NCI-H345 treated with DMSO at 0.1 percent for 48 hours (cell line): Measurements from ENCODE around the gene RAB3GAP1.

ENCODE experiments used
- DNase-seq: peaks from one replicate; lab custom pipeline; 2025; ENCODE audit not compliant: unreplicated experiment; lab: John Stamatoyannopoulos, UW

The RAB3GAP1 gene

DNA sequence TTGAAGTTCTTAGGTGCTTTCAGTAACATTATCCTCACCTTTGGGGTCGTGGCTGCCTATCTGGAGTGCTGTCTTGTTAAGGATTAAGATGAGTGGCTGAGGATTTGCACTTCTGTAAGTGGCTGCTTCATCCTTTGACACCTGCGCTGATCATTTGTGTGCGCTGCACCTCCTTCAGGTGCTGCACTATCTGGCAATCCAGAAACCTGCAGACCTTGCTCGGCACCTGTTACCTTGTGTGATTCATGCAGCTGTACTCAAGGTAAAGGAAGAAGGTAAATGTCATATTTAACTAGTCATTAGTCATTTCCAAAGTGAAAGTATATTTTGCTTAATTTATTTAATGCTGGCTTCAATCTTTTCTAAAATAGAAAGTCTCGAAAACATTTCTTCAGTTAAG is 110.3 kb downstream of the RAB3GAP1 start:
- no peak for DNase-seq

DNA sequence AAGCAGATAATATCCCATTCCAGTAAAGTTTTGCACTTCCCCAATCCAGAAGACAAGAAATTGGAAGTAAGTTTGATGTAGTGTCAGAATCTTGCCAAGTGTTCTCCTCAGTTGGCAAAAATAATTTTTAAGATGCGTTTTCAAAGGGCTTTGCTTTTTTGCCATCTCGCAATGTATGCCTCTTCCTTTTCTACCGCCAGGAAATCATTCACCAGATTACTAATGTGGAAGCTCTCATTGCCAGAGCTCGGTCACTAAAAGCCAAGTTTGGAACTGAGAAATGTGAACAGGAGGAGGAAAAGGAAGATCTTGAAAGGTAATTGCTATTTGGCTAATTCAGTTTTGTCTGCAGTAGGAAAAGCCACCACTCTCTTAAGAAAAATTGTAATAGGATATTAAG is 110.7 kb downstream of the RAB3GAP1 start:
- DNase-seq, result no peak

DNA sequence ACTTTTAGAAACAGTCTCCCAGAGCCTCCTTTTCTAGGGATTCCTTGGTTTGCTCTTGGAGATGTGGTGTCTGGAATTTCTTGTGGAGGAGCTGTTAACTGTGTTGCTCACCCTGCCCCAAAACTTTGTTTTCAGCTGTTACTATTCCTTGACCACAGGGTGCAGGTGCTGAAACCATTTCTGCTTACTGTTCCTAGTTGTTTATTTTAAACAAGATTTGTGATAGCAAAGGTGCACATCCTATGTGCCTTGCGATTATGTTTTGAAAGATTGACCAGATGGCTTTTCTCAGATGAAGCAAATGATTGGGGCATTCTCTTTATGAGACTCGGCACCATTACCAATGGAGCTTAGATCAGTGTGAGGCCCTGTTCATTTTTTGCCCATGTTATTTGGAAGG is 111.2 kb downstream of the RAB3GAP1 start:
- no peak for DNase-seq

DNA sequence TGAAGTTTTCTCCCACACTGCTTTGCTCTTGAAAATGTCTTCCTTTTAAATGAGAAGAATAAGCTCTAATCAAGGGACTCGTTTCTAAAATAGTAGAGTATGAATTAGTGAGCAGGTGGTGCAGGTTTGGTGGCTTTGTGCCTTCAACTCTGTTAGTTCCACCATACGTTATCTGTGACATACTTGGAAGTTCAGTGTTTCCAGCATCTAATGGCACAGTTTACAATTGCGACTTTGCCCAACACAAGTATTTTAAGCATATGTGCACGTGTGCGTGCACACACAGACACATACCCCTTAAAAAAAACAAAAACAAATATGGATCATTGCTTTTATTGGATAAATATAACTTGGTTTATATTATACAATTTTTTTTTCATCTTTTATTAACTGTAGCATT is 111.8 kb downstream of the RAB3GAP1 start:
- DNase-seq, result no peak

DNA sequence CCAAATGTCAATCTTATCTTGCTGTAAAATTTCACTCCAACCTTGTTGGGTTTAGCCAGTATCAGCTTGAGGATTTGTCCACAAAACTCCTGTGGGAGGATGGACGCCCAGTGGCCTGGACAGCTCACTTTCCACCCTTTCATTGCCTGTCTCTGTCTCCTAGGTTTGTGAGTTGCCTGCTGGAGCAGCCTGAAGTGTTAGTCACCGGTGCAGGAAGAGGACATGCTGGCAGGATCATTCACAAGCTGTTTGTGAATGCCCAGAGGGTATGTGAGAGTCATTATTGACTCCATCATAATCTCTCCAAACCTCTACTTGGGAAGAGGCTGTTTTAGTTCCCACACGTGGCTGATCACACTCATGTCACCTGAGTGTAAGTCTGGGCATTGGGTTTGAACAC is 112.3 kb downstream of the RAB3GAP1 start:
- DNase-seq, result peak; percentile 7

DNA sequence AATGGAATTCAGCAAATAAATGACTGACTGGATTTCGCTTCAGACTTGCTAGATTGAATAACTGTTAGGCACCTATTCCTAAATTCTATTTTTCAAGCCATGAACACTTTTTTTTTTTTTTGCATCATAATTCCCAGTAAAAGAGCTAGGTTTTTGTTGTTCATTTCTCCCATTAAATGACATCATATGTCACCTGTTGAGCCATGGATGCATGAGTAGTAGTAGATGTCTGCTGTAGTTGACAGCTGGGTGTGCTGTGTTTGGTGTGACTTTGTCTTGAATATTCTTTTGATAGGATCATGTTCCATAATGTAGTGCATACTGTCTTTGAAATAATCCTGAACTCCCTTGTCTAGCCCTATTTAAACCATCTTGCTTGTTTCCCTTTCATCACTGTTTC is 115.2 kb downstream of the RAB3GAP1 start:
- DNase-seq, result no peak

DNA sequence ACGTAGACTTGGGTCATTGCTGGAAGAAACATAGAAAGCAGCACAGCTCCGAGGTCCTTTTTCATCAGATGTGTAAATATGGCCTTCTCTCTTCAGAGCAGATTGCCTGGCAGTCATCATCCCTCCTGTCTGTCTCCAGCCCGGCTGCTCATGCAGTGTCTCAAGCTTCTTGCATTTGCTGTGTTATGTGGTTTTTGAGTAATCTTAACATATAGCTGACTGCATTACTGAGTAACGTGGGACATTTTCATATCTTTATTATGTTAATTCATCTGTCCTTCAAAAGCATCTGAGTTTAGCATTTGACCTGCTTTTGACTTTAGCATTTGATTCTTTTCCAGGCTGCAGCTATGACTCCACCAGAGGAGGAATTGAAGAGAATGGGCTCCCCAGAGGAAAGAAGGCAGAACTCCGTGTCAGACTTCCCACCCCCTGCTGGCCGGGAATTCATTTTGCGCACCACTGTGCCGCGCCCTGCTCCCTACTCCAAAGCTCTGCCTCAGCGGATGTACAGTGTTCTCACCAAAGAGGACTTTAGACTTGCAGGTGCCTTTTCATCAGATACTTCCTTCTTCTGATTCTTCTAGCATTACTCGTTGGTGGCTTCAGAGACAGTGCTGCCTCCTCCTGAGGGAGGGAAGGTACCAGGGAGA is 116.2 kb downstream of the RAB3GAP1 start:
- no peak for DNase-seq

DNA sequence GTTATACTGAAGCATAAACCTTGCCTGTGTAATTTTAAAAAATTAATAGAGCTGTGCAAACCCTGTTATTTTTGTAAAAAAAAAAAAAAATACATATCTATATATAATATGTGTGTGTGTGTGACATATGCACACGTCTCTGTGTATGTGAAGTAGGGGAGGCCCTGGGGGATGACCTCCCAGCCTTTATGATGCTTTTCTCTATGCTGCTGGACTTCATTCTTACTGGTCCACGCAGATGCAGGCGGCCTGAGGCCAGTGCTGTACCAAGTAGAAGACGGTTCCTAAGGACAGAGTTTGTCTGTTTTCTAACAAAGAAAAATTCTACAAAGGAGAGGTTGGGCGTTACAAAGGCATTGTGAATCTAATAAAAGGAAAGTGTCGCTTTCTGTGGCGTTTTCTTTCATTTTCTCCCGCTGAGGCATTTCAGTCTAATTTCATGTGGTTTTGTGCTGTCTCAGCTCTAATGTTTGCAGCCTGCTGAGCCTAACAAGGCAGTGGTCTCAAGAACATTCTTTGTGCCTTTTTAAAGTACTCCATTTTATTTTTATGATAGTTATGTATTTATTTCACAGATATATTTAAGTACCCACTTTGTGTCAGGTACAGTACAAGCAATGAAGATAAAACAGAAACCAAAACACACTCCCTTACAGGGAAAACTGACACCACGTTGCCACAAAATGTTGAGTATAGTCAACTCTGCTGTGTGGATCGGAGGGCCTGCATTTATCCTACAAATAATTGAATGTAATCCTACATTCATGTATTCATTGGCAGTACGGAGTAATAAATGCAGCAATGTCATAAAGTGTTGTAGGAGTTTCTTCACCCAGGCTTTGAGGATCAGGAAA is 118.0 kb downstream of the RAB3GAP1 start:
- no peak for DNase-seq

DNA sequence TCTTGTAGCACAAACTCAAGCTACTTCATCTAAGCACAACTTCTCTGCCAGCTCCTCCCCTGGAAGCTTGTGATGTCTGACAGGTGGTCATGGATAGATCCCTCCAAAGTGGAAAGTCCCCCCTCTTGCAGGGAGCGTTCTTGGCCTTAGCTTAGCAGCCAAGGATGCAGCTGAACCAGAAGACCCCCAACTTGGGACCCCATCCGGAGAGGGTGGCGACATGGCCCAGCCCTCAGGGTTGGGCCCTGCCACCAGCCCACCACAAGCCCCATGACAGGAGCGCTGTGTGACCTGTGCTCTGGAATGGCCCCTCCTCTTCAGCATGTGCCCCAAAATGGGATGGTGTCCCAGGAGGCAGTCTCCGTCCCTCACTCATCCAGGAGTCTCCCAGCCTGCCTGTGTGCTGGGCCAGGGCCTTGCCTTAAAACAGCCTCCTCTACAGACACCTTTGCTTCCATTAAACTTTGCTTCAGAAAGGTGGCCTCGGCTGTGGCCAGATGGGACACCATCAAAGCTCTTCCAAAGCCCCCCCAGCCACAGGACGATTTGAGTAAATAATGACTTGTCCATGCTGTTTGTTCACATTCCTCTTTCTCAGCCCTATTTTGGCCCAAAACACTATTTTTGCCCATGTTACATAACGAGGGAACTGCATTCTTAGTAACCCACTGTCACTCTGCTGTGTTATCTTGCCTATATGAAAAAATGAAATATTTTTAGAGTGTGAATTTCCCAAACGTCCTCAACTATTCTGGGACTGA is 122.1 kb downstream of the RAB3GAP1 start:
- no peak for DNase-seq

DNA sequence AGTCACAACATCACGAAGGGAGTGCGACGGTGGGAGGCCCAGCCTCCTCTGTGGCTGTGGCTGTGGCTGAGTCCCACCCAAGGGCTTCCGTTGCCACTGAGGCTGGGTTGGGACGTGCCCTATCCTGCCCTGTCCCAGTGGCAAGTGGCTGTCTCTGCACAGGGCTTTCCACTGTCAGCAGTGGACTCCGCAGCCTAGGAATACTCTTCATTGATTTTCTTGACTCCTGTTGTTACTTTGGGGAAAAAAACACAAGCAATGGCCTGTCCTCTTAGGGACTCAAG is 122.7 kb downstream of the RAB3GAP1 start:
- no peak for DNase-seq

DNA sequence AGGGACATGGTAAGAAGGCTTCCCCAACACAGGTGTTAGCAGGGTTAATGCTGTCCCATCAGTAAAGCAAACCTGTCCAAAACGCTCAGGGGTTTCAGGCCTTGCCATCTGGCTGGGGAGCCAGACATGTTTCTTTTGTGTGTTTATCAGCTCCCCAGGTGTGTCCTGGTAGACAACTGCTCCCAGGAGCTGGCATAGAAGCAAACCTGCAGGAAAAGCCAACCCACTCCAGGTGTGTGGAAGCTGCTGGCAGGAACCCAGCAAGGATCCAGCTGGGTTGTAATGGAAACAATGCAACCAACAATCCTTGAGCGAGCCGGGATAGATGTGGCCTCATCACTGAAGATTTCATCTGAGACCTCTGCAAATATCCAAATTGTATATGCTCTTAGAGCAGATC is 123.1 kb downstream of the RAB3GAP1 start:
- peak; percentile 91 for DNase-seq

DNA sequence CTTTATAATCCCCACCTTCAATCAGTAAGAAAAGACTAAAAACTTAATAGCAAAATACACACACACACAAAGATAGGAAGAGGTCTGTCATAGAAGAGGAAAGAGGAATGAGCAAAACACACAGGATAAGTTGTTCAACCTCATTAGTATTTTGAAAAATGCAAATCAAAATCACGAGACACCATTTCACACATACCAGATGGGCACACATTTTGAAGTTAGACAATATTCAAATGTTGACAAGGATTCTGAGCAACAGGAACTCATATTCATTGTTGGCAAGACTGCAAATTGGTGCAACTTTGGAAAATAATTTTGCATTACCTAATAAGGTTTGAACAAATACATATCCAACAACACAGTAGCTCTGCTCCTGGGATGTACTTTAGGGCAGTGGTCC is 127.6 kb downstream of the RAB3GAP1 start:
- DNase-seq, result no peak

DNA sequence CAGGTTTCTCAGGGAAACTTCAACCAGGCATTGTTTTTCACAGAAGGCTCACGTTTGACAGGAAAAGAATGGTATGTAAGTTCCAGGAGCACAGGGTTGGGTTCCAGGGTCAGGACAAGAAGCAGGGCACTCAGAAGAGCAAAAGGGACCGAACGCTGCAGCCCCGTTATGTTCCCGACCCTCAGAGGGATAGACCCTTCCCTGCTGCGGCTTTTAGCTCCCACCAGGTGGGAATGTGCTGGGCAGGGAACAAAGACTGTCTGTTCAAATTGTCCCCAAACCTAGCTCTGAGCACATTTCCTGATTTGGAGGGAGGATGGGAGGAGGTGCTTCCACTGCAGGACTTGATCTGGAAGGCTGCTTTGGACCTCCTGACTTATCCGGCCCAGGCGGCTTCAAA is 130.1 kb downstream of the RAB3GAP1 start:
- no peak for DNase-seq

DNA sequence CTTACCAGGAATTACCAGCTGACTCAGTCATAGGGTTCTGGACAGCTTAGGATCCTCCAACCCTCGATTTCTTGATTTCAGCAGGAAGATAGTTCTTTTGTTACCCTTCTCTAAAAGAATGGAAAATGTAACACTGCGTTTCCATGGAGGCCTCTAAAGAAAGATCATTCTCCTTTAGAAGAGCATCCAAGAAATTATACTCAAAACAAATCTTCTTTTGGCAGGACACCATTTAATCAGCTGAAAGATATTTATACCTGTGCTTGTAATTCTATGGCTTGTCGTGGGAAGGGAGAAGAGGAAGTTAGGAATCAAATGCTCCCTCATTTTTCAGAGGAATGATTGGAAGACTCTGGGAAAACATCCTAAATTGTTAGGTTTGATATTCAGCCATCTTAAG is 130.5 kb downstream of the RAB3GAP1 start:
- DNase-seq, result no peak

DNA sequence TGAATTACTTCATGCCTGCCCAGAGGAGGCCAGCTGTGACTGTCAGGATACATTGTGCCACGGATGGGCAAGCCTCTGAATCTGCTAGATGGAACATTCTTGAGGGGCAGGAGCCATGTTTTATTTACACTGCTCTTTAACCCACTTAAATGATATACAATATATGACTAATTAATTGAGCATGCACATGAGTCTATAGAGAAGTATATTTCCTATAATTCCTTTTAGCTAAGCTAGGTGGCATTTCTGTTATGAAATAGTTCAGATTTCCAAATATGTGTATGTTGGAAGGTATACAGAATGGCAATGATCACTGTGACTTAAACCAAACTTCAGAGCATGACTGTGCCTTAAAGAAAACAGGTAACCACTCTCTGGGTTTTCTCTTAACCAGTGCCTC is 131.7 kb downstream of the RAB3GAP1 start:
- DNase-seq, result no peak

DNA sequence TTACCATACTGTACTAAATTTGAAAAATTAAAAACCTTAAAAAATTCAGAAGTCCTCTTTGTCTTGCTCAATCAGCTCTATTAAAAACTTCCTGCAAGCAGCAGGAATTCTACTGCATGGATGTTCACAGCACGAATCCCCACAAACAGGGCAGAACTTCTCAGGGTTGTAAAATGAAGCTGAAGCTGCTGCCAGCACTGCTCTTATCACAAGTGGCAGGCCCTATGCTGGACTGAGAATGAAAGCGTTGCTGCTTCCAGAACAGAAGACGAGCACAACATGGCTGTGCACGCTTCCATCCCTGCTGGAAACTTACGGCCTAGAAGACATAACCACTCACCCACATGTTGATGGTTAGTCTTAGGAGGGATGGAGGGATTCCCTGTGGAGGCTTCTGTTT is 134.0 kb downstream of the RAB3GAP1 start:
- no peak for DNase-seq

DNA sequence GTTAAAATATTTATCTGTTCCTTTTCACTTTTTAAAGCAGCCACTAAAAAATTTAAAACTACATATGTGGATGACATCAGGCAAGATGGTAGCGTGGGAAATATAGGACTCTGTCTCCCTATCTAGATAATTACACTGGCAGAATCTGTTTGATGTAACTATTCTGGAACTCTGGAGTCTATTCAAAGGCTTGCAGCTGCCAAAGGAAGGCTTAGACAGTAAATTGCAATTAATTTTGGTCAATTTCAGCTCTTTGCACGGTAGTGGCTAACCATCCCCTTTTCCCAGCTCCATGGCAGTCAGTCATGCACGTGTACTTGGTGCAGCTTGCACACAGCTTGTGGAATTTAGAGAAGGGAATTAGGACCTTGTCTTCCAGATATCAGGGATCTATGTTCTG is 135.2 kb downstream of the RAB3GAP1 start:
- no peak for DNase-seq

DNA sequence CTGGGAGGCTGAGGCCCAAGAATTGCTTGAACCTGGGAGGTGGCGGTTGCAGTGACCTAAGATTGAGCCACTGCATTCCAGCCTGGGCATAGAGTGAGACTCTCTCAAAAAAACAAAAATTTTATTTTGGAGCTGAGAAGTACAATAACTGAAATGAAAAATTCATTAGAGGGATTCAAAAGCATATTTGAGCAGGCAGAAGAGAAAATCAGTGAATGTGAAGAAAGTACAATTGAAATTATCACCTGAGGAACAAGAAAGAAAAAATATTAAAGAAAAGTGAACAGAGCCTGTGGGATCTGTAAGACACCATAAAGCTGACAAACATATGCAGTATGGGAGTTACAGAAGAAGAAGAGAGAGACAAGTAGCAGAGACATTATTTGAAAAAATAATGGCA is 137.1 kb downstream of the RAB3GAP1 start:
- no peak for DNase-seq

DNA sequence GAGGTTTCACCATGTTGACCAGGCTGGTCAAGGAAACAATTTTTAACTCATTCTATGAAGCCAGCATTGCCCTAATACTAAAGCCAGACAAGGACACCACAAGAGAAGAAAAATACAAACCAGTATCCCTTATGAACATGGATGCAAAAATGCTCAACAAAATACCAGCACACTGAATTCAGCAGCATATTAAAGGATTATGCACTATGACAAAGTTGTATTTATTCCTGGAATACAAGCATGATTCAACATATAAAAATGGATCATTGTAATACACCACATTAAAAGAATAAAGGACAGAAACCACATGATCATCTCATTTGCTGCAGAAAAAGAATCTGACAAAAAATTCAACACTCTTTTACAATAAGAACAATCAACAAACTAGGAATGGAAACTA is 138.7 kb downstream of the RAB3GAP1 start:
- DNase-seq, result no peak

DNA sequence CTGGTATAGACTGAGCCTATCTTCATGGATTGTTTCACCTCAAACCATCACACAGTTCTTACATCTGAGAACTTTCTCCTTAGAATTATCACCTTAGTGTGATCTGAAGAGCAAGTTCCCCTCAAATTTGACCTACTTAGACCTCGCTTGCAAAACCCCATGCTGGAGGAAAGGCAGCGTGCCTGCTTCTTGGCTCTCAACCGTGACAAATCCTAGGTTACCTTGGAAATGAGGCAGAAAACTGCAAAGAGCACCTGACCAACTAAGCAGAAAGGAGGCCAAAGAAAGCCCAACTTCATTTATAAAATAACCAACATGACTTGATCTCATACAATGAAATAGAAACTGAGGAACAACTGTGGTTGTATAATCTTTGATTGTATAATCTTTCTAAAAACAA is 146.4 kb downstream of the RAB3GAP1 start:
- DNase-seq, result no peak

DNA sequence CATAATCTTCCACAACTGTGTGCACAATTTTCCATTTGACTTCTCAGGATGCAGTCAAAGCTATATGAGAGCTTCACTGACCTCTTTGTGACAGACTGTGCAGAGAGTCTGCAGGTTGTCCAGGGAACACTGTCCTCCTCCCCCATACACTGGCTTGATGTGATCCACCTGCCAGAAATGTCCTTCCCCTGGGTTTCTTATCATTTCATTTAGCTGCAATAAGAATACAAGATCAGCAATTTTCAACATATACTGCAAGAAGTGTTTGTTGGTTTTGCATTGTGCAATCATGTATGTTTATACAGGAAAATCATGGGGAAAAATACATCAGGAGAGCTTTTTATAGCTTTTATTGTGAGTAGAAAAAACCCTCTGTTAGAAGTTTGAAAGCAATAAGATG is 150.7 kb downstream of the RAB3GAP1 start:
- no peak for DNase-seq

DNA sequence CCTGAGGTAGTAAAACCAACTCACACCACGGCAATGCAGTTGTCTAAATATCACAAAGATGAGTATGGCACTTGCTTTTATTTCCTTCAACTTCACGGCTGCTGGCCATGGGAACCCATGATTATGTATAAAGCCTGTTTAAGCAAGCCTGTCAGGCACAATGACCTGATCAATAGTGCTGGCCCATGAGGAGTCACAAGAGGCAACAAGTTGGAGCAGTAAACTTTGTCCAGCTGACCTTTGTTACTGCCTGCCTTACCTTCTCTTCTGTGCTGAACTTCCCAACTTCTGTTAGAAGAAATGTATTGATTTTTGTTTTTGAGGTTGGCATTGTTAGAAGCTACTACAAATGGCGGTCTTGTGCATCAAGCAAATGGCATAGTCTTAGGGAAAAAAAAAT is 151.9 kb downstream of the RAB3GAP1 start:
- no peak for DNase-seq
